SK-N-SH treated with all-trans-retinoic acid at 6 μM for 48 hours (cell line): ENCODE data around the gene ADGRV1.

Experiments
- ATAC-seq: fragments of 200-7000 bp; cut with Tn5 transposase; 3 replicates; pipeline ENCODE4 v1.9.1; 2020; ENCODE audit warnings: mild to moderate bottlenecking, moderate library complexity
- ARNTL ChIP-seq: fragments of 450-650 bp; formaldehyde crosslinking; IDR thresholded peaks from 2 replicates; pipeline ENCODE4 v1.5.0; 2020; ENCODE audit warnings: low read depth, mild to moderate bottlenecking, moderate library complexity, borderline replicate concordance
- BACH2 ChIP-seq: fragments of 250-450 bp; sonication (Bioruptor Pico); IDR thresholded peaks from 2 replicates; pipeline ENCODE4 v1.9.0; 2021; ENCODE audit warnings: mild to moderate bottlenecking, borderline replicate concordance
- CREB5 ChIP-seq: fragments of 250-450 bp; sonication (Bioruptor Pico); IDR thresholded peaks from 2 replicates; pipeline ENCODE4 v1.5.1; 2020; ENCODE audit warnings: low read depth, mild to moderate bottlenecking, moderate library complexity
- CSDC2 ChIP-seq: fragments of 250-450 bp; sonication (Bioruptor Pico); IDR thresholded peaks from 2 replicates; pipeline ENCODE4 v1.5.0; 2020; ENCODE audit warnings: mild to moderate bottlenecking, moderate library complexity
- CSRNP3 ChIP-seq: fragments of 250-450 bp; sonication (Bioruptor Pico); IDR thresholded peaks from 2 replicates; pipeline ENCODE4 v1.5.1; 2021; ENCODE audit warnings: mild to moderate bottlenecking, moderate library complexity
- ESRRG ChIP-seq: fragments of 250-450 bp; sonication (Bioruptor Pico); IDR thresholded peaks from 2 replicates; pipeline ENCODE4 v1.6.1; 2021; ENCODE audit warnings: mild to moderate bottlenecking
- GLIS3 ChIP-seq: fragments of 250-450 bp; sonication (Bioruptor Pico); IDR thresholded peaks from 2 replicates; pipeline ENCODE4 v1.5.0; 2020; ENCODE audit warnings: mild to moderate bottlenecking, moderate library complexity
- ISL1 ChIP-seq: fragments of 250-450 bp; sonication (Bioruptor Pico); IDR thresholded peaks from 2 replicates; pipeline ENCODE4 v2.1.2; 2022; ENCODE audit warnings: mild to moderate bottlenecking, moderate library complexity
- OSR1 ChIP-seq: fragments of 250-450 bp; sonication (Bioruptor Pico); IDR thresholded peaks from 2 replicates; pipeline ENCODE4 v1.8.0; 2022; ENCODE audit warnings: moderate library complexity, mild to moderate bottlenecking, inconsistent platforms
- PATZ1 ChIP-seq: fragments of 250-450 bp; sonication (Bioruptor Pico); IDR thresholded peaks from 2 replicates; pipeline ENCODE4 v1.8.0; 2020; ENCODE audit warnings: mild to moderate bottlenecking, moderate library complexity, borderline replicate concordance
- POU6F1 ChIP-seq: fragments of 250-450 bp; sonication (Bioruptor Pico); IDR thresholded peaks from 2 replicates; pipeline ENCODE4 v1.8.0; 2021; ENCODE audit warnings: low read depth, mild to moderate bottlenecking, moderate library complexity, borderline replicate concordance
- PPARA ChIP-seq: fragments of 250-450 bp; sonication (Bioruptor Pico); IDR thresholded peaks from 2 replicates; pipeline ENCODE4 v1.5.0; 2020; ENCODE audit warnings: mild to moderate bottlenecking, borderline replicate concordance
- RARB ChIP-seq: fragments of 250-450 bp; sonication (Bioruptor Pico); IDR thresholded peaks from 2 replicates; pipeline ENCODE4 v1.8.0; 2021; ENCODE audit warnings: mild to moderate bottlenecking, moderate library complexity
- SNAI2 ChIP-seq: fragments of 250-450 bp; sonication (Bioruptor Pico); IDR thresholded peaks from 2 replicates; pipeline ENCODE4 v1.5.0; 2020; ENCODE audit warnings: mild to moderate bottlenecking, moderate library complexity
- TCF4 ChIP-seq: fragments of 250-450 bp; sonication (Bioruptor Pico); IDR thresholded peaks from 2 replicates; pipeline ENCODE4 v1.8.0; 2021; ENCODE audit warnings: mild to moderate bottlenecking, moderate library complexity, borderline replicate concordance
- TOX ChIP-seq: fragments of 250-450 bp; sonication (Bioruptor Pico); IDR thresholded peaks from 2 replicates; pipeline ENCODE4 v1.8.0; 2021; ENCODE audit warnings: mild to moderate bottlenecking, moderate library complexity, borderline replicate concordance
- ZC3H10 ChIP-seq: fragments of 250-450 bp; sonication (Bioruptor Pico); IDR thresholded peaks from 2 replicates; pipeline ENCODE4 v1.5.1; 2021; ENCODE audit warnings: mild to moderate bottlenecking, moderate library complexity
- ZFP3 ChIP-seq: fragments of 250-450 bp; sonication (Bioruptor Pico); IDR thresholded peaks from 2 replicates; pipeline ENCODE4 v1.5.0; 2020; ENCODE audit warnings: mild to moderate bottlenecking, moderate library complexity
- ZFP30 ChIP-seq: fragments of 450-650 bp; formaldehyde crosslinking; IDR thresholded peaks from 2 replicates; pipeline ENCODE4 v1.5.0; 2022; ENCODE audit warnings: mild to moderate bottlenecking, moderate library complexity
- ZNF565 ChIP-seq: fragments of 450-650 bp; formaldehyde crosslinking; conservative IDR thresholded peaks from 2 replicates; pipeline ENCODE4 v1.5.0; 2020; ENCODE audit warnings: low read depth, mild to moderate bottlenecking, moderate library complexity
- ZNF70 ChIP-seq: fragments of 450-650 bp; formaldehyde crosslinking; IDR thresholded peaks from 2 replicates; pipeline ENCODE4 v1.5.0; 2020; ENCODE audit warnings: mild to moderate bottlenecking, moderate library complexity
- ZNF8 ChIP-seq: fragments of 450-650 bp; formaldehyde crosslinking; IDR thresholded peaks from 2 replicates; pipeline ENCODE4 v1.5.0; 2020; ENCODE audit warnings: mild to moderate bottlenecking, moderate library complexity

The ADGRV1 gene

GRCh38 chr5:91188755-91189154, 630.2 kb downstream of the ADGRV1 start (continued):
- TF ChIP-seq ISL1 (CRISPR knock-in tag), result no peak
- no peak for TF ChIP-seq RARB (CRISPR knock-in tag)
- no peak for TF ChIP-seq PPARA (CRISPR knock-in tag)
- TF ChIP-seq TCF4 (CRISPR knock-in tag), result no peak
- no peak for TF ChIP-seq CREB5
- TF ChIP-seq ZNF70 (CRISPR knock-in tag), result no peak
- no peak for TF ChIP-seq ZC3H10 (CRISPR knock-in tag)
- no peak for TF ChIP-seq ARNTL (CRISPR knock-in tag)
- no peak for TF ChIP-seq TOX (CRISPR knock-in tag)

- peak; percentile 91 for ATAC-seq
- TF ChIP-seq PPARA (CRISPR knock-in tag) (no peak), ZFP3 (no peak)
Observed at GRCh38 chr5:91189480-91190313, 631.1 kb downstream of the ADGRV1 start.

- TF ChIP-seq ZNF8 (CRISPR knock-in tag) (no peak), PPARA (CRISPR knock-in tag) (no peak), BACH2 (CRISPR knock-in tag) (no peak)
- peak; percentile 67; the same call in 2 of the 3 replicates for ATAC-seq
Observed at GRCh38 chr5:91190314-91190690, 631.7 kb downstream of the ADGRV1 start.

- TF ChIP-seq ARNTL (CRISPR knock-in tag) (no peak), ZNF565 (CRISPR knock-in tag) (no peak), ZFP3 (no peak), PATZ1 (no peak), PPARA (CRISPR knock-in tag) (no peak), CSDC2 (CRISPR knock-in tag) (no peak), SNAI2 (CRISPR knock-in tag) (no peak), ZNF70 (CRISPR knock-in tag) (no peak), POU6F1 (CRISPR knock-in tag) (no peak), RARB (CRISPR knock-in tag) (no peak), OSR1 (no peak), ZFP30 (CRISPR knock-in tag) (no peak), CREB5 (no peak), ZC3H10 (CRISPR knock-in tag) (no peak), BACH2 (CRISPR knock-in tag) (no peak), ESRRG (no peak), ISL1 (CRISPR knock-in tag) (no peak)
- TF ChIP-seq, all 23 proteins: peak for 0
- no peak for ATAC-seq
Observed at GRCh38 chr5:91194824-91195381, 636.3 kb downstream of the ADGRV1 start.

GRCh38 chr5:91200692-91201091, 642.1 kb downstream of the ADGRV1 start:
- no peak for ATAC-seq
- TF ChIP-seq GLIS3, result no peak
- TF ChIP-seq CSRNP3 (CRISPR knock-in tag), result no peak
- no peak for TF ChIP-seq BACH2 (CRISPR knock-in tag)
- TF ChIP-seq CREB5, result no peak
- no peak for TF ChIP-seq TCF4 (CRISPR knock-in tag)
- no peak for TF ChIP-seq ZFP30 (CRISPR knock-in tag)
- TF ChIP-seq ISL1 (CRISPR knock-in tag), result no peak
- no peak for TF ChIP-seq ZNF70 (CRISPR knock-in tag)
